Cerebellar nuclear complex (tissue), 1 donor: ENCODE data around the gene TMEM52.
"Not testable (repeated sequence)": the region's sequence is repeated elsewhere in the genome, so short reads cannot be mapped to it uniquely, and the experiment has no call there.

ENCODE experiments used
- DNase-seq, 2 experiments: peaks; one replicate each; lab custom pipeline; 2025; lab: John Stamatoyannopoulos, UW

TMEM52 gene

GRCh38 chr1:1946540-1946939 lies 27.5 kb upstream of the TMEM52 start:
- DNase-seq: no peak

DNA sequence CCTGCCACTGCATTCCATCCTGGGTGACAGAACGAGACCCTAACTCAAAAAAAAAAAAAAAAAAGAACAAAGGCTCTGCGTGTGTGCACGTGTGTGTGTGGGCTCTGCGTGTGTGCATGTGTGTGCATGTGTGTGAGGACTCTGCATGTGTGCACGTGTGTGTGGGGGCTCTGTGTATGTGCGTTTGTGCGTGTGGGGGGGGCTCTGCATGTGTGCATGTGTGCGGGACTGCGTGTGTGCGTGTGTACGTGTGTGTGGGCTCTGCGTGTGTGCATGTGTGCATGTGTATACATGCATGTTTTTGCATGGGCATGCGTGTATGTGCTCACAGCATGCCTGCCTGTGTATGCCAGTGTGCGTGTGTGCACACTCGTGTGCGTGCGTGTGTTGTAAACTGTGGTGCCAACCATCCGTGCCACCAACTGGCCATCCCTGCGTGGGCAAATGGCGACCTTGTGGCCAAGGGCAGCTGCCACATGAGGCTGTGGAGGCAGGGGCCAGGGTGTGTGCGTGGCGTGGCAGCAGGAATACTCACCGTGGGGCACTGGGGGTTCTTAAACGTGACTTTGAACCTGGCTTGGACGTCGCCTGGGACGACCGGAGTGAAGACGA lies 26.8 kb upstream of the TMEM52 start:
- no peak for DNase-seq

DNA sequence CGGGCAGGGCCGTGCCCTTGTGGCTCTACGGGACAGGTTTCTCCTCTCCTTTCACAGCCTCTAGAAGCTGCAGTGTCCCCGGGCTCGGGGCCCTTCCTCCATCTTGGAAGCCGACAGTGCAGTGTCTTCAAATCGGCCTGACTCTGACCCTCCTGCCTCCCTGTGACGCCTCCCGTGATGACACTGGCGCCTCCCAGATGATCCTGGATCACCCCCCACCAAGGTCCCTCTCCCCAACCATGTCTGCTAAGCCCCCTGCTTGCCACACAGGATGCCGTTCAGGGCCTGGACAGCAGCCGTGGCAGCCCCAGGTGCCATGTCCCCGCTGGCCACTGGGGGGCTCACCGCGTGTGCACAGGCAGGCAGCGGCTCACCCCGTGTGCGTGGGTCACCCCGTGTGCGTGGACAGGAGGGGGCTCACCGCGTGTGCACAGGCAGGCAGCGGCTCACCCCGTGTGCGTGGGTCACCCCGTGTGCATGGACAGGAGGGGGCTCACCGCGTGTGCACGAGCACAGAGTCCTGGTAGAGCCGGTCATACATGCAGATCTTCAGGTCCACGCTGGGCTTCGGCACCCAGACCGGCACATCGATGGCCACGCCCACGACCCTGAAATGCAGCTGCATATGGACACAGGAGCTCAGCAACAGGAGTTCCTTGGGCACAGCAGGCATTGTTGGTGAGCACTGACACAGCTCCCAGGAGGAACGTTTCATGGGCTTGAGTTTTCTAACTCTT lies 24.9 kb upstream of the TMEM52 start:
- DNase-seq: no peak

- DNase-seq: no peak
Observed at GRCh38 chr1:1942753-1943656, 23.9 kb upstream of the TMEM52 start.

DNA sequence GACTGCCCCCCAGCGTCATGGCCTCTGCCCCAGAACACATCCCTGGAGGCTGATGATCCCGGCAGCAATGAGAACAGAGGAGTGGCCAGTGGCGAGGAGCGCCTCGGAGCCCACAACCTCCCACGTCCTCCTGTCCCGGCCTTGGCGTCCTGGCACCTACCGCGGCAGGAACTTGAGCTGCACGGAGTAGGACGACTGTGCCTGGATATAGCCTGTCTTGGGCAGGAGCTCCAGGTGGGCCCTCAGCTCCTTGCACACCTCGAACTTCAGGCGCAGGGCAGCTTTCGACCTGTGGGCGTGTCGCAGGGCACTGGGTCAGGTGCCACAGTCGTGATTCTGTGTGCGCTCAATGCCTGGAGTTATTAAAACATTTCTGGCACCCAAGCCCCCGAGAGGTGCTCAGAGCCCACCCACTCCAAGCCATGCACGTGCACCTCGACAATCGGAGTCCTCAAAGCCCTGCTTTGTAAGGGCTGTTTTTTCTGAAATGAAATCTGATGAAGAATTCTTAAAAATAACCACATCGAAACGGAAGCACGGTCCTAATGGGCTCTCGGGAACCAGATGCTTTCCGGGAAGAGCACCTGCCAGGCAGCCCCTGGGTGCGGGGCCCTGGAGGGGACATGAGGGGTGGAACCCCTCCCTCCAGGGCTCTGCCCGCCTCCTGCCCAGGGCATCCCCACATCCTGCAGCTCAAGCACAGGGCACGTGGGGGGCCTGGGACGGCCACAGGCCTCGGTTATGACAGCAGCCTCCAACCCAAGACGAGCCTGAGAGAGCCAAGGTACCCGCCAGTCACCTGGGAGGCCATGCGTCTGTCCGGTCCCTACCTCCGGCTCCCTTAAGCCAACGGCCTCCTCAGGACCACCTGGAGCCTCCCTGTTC lies 23.0 kb upstream of the TMEM52 start:
- DNase-seq: no peak

DNA sequence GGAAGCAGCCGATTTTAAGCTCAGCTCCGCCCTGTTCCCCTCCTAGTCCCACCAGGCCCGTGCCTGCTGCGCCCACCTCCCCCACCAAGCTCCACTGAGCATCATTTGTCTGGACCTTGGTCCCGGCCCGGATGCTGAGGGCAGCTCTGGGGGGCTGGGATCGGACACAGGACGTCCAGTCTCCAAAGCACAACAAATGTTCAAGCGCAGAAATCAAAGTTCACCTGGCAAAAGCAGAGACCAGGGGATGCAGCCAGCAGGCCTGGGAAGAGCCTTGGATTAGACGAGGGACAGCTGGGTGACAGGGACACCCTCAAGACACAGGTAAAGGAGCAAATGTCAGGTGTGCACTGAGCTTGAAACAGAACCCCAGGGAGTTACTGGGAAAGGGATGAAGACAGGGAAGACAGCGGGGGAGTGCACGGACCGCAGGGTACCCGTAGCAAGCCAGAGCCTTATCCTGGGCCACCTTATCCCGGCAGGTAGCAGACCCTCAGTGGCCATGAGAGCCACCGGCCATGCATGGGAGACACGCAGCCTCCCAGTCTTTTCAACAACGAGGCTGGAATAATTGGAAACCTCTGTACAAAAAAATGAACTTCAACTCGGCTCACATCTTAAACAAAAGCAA lies 22.2 kb upstream of the TMEM52 start:
- no peak for DNase-seq

DNA sequence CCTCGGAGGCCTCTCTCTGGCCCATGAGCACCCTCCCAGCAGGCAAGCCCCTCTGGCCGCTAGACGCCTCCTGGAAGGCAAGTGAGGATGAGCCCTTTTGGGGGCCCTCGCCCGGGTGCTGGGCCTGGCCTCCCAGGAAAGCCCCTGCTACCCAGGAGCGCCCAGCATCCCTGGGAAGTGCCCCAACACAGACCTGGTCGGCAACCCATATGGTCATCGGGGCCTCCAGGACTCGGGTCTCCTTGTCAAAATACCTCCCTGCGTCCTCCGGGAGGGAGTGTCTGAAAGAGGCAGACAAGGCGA lies 21.0 kb upstream of the TMEM52 start:
- no peak for DNase-seq

- DNase-seq: no peak
Observed at GRCh38 chr1:1939296-1940122, 20.4 kb upstream of the TMEM52 start.

DNA sequence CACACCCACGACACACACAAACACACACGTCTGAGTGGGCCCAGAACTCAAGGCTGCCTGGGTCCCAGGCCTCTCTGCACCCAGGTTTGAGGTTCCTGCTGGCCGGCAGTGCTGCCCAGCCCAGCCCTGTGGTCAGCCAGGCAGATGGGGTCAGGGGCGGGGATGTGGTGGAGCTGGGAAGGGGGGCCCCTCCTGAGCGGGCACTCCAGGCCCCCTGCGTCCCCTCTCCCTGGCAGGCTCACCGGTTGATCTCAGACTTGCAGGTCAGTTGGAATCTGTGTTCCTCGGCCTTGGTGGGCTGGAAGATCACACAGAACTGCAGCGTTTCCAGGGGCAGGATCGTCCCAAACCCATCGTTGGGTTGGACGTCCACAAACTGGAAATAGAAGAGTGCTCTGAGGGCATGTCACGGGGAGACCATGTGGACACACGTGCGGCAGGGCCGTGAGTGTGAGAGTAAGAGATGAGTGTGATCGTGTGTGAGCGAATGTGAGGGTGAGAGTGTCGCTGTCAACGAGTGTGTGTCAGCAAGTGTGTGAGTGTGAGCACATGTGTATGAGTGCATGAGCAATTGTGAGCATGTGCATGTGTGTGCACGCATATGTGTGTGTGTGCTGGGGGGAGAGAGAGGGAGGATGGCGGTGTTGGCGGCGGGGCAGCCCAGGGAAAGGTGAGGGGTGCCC lies 19.7 kb upstream of the TMEM52 start:
- no peak for DNase-seq

DNA sequence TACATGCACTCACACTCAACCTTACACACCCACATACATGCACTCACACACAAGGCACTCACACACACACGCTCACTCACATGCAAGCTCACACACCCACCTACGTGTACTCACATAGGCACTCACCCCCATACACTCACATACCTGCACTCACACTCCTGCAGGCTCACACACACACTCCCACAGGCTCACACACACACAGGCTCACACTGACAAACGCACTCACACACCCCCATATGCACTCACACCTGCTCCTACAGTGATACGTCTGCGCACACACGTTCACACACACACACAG lies 19.1 kb upstream of the TMEM52 start:
- no peak for DNase-seq

DNA sequence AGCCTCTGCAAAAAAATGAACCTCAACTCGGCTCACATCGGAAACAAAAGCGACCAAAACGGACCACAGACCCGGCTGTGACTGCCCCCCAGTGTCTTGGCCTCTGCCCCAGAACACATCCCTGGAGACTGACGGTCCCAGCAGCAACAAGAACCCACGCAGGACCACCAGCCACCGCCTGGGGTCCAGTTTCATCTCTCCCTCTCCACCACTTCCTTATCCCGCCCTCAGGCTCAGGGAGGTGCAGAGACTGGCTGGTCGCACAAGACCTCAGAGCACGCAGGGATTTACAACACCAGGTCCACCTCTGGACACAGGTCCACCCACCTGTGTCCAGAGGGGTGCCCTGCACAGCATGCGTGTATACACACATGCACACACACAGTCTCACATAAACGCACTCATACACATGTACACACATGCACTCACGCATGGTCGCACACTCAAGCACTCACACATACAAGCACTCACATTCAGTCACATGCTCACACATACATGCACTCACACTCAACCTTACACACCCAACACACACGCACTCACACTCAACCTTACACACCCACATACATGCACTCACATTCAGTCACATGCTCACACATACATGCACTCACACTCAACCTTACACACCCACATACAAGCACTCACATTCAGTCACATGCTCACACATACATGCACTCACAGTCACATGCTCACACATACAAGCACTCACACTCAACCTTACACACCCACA lies 18.6 kb upstream of the TMEM52 start:
- DNase-seq: no peak

DNA sequence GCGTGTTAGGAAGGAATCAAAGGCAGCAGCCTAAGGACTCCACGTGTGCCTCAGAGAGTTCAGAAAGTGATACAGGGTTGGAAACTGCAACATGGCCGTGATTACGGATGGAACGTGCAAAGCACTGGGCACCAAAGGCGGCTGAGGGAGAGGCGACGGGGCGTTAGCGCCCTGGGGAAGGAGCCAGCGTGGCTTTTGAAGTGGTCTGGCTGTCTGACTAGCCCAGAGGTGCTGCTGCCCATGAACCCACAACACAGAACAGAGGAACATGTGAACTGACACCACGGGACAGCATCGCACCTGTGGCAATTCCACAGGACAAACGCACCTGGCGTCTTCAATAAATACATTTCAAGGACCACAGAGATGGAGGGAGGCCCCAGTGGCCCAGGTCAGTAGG lies 18.0 kb upstream of the TMEM52 start:
- DNase-seq: no peak

- DNase-seq: not testable (repeated sequence)
Observed at GRCh38 chr1:1934848-1935247, 15.8 kb upstream of the TMEM52 start.

DNA sequence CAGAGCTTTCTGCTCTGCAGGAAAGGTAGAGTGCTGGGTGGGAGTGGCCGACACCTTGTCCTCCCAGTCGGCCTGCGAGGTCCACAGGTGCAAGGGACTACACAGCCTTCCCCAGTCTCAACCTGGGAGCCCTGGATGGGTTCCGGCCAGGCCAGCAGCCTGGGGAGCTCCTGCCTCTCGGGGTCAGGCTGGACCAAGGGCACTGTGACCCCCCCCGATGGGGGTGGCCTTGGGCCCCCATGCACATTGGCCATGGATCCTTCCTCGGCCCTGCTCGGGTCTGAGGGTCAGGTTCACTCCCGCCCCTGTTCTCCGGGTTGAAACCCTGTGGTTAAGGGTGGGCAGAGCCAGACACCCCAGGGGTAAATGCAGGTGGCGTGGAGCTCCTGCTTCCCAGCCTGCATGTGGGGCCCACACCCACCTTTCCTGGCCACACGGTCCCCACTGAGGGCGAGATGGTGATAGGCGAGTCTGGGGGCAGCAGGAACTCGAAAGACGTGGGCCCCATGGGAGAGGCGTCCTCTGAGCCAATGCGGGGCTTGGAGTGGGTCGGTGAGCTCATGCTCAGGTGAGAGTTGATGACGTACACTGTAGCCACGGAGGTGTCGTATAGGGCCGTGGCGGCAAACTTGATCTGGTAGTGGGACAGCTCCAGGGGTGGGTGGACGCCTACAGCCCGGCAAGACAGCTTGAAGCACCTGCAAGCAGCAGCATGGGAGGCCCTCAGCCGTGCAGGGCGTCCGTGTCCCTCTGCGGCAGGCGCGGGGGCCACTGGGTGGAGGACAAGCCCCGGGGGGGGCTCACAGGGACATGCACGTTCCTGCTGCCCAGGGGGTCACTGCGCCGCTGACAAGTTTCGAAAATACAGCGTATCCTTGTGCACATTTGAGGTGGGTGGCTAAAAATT lies 10.8 kb upstream of the TMEM52 start:
- DNase-seq: no peak

GRCh38 chr1:1929102-1929638 lies 10.1 kb upstream of the TMEM52 start:
- no peak for DNase-seq

DNA sequence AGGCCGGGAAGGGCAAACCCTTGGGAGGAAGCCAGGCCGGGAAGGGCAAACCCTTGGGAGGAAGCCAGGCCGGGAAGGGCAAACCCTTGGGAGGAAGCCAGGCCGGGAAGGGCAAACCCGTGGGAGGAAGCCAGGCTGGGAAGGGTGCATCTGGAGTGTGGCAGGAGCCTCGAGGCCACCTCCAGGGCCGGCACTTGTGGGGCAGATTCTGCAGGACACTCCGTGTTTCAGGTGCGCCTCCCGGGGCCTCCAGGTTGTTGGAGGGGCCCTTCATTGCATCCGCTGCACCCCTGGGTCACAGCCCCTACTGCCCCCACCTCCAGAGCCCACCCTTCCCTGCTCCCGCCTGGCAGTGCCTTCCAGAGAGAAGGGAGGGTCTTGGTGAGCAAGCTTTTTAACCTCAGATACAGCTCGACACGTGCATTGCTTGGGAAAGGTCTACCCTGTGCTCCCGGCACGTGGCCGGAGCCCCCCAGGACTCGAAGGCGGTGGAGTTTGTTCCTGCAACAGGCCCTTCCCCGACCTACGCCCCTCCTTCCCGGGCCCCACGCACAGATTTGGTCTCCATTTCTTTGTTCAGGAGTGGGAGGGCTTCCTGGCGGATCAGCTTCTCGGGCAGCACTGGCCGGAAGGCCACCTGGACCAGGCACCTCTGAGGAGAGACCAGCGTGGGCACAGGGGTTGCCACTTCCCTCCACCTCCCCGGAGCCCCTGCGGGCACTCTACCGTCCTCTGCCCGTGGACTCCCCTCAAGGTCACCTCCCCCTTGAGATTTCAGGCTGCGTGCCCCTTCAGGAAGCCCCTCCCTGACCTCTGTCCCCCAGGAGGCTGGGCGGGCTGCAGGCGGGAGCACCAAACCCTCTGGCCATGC lies 9.4 kb upstream of the TMEM52 start:
- DNase-seq: no peak

- no peak for DNase-seq
Observed at GRCh38 chr1:1927751-1928150, 8.7 kb upstream of the TMEM52 start.
